Measurements from ENCODE around the gene TTC34.

The TTC34 gene

DNA sequence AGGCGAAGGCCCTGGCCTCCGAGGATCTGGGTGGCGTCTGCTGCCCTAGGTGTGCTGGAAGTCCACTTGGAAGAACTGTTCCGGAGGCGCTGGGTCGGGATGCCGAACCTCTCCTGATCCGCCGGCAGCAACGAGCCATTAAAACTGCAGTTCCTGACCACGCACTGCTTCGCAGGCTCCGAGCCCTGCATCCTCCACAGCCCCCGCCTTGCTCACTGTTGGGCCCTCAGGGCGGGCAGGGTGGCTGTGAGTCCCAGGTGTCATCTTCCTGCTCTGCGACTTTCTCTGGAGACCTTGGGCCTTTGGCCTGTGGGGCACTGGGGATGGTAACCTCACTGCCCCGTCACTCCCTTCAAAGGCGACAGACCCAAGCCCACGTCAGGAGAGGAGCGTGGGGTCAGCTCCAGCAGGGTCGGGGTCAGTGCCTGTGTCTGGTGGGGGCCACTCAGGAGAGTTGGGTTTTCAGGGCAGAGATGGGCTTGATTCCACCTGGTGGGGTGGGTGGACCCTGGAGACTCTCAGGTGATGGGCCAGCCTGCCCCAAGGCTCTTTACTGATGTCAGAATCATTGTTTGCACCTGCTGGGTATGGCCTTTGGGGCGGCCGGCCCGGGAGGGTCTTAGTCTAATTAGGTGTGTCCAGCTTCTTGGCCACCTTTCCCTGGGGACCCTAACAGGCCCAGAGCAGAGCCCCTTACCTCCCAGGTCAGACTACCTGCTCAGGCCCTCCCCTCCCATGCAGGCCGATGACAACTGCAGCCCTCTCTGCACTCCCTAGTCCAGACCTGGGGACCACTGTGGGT, 211.9 kb downstream of the TTC34 start:
- no peaks in the 10 kb centered on the region for H3K9me3 ChIP-seq
- H3K27me3 ChIP-seq = peaks cover 40% of the 10 kb centered on the region
- H3K4me1 ChIP-seq (ENCODE audit: control insufficient read depth in 1 of 2, insufficient read depth in 1 of 2, low read depth in 1 of 2, low read length in 1 of 2) = peaks cover 19 to 36% of the 10 kb centered on the region in 2 experiments

DNA sequence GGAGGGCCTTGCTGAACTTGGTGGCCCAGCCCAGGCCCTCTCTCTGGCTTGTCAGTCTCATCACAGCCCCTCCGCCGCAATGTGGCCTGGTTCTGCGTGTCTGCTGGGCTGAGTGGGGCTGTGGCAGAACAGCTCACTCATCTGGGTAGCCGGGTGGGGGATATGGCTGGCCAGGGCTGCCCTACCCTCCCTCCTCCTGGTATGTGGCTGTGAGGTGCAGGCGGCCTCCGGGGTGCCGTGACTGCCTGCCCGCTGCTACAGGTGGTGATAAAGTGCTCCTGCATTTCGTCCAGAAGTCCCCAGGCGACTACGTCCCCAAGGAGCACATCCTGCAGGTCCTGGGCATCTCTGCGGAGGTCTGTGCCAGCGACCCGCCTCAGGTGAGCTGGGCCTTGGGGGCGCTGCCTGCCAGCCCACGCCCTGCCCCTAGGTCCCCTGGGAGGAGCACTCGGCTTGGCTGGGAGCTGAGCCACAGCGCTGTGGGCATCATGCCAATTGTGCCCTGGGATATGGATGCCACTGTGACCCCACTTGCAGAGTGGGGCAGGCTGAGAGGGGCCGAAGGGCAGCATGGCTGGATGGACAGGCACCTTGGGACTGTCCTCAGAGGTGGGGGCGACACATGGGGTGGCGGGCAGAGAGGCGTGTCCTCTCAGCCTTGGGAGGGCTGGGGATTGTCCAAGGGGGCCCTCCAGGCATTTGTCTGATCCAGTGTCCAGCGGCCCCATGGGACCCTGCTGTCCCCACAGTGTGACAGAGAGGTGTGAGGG, 212.6 kb downstream of the TTC34 start:
- Histone ChIP-seq H3K27ac (no peak overlapping the region), H3K4me1 (ENCODE audit: control insufficient read depth in 1 of 2, insufficient read depth in 1 of 2, low read depth in 1 of 2, low read length in 1 of 2) (peaks cover 27 to 41% of the 10 kb centered on the region in 2 experiments), H3K36me3 (no peaks in the 10 kb centered on the region), H3K27me3 (peaks cover 32% of the 10 kb centered on the region), H3K4me3 (ENCODE audit: low read depth in 1 of 2, low read length in 1 of 2) (no peak overlapping the region), H3K9me3 (no peaks in the 10 kb centered on the region)
- TF ChIP-seq, protein P1, sequence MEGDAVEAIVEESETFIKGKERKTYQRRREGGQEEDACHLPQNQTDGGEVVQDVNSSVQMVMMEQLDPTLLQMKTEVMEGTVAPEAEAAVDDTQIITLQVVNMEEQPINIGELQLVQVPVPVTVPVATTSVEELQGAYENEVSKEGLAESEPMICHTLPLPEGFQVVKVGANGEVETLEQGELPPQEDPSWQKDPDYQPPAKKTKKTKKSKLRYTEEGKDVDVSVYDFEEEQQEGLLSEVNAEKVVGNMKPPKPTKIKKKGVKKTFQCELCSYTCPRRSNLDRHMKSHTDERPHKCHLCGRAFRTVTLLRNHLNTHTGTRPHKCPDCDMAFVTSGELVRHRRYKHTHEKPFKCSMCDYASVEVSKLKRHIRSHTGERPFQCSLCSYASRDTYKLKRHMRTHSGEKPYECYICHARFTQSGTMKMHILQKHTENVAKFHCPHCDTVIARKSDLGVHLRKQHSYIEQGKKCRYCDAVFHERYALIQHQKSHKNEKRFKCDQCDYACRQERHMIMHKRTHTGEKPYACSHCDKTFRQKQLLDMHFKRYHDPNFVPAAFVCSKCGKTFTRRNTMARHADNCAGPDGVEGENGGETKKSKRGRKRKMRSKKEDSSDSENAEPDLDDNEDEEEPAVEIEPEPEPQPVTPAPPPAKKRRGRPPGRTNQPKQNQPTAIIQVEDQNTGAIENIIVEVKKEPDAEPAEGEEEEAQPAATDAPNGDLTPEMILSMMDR (IDR thresholded peaks at IDR 0.05) = no peak

More for the DNA sequence above, 211.9 kb downstream of the TTC34 start:
- H3K4me3 ChIP-seq (ENCODE audit: low read depth in 1 of 2, low read length in 1 of 2) = no peak overlapping the region
- no peak overlapping the region for H3K27ac ChIP-seq
- TF ChIP-seq, protein P1 (IDR thresholded peaks at IDR 0.05) = no peak
- no peaks in the 10 kb centered on the region for H3K36me3 ChIP-seq

DNA sequence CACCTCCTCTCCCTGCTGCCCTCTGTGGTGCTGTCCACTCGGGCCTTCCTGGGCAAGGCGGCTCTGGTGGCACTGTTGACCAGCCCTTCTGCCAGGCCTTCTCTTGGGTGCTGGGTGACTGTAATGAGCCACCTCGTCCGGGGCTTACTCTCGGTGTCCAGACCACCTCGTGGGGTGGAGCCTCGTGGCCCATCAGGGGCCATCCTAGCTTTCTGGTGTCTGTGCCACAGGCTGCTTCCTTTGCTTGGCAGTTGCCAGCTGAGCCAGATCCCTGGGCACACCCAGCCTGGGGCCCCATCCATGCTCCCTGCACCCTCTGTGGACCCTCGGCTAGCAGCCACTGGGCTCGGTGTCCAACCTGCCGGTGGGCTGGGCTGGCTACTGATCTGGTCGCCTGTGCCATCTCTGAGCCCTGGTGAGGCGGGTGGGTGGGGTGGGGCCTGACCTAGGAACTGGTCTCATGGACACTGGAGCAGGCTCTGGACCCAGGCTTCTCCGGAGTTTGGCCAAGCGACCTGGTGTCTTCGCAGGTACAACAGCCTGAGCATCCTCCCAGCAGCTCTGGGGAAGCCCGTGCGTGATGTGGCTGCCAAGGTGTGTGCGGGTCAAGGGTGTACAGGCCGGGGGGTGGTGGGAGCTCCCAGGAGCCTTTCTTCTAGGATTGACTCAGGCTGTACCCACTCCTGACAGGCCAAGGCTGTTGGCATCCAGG, 213.5 kb downstream of the TTC34 start:
- no peaks in the 10 kb centered on the region for H3K36me3 ChIP-seq
- H3K27me3 ChIP-seq = peaks cover 27% of the 10 kb centered on the region
- no peaks in the 10 kb centered on the region for H3K9me3 ChIP-seq
- H3K4me1 ChIP-seq (ENCODE audit: control insufficient read depth in 1 of 2, insufficient read depth in 1 of 2, low read depth in 1 of 2, low read length in 1 of 2) = peaks cover 34 to 45% of the 10 kb centered on the region in 2 experiments
- TF ChIP-seq, protein P1 (IDR thresholded peaks at IDR 0.05) = no peak
- H3K4me3 ChIP-seq (ENCODE audit: low read depth in 1 of 2, low read length in 1 of 2) = no peak overlapping the region
- no peak overlapping the region for H3K27ac ChIP-seq

GRCh38 chr1:2587071-2587859, 214.2 kb downstream of the TTC34 start:
- H3K4me3 ChIP-seq (ENCODE audit: low read depth in 1 of 2, low read length in 1 of 2) = peak overlapping the region; percentile 86 to 88
- H3K27ac ChIP-seq = peak overlapping the region; percentile 100
- peaks cover 31% of the 10 kb centered on the region for H3K27me3 ChIP-seq
- TF ChIP-seq, protein P1 (IDR thresholded peaks at IDR 0.05) = no peak
- H3K36me3 ChIP-seq = no peaks in the 10 kb centered on the region
- H3K9me3 ChIP-seq = no peaks in the 10 kb centered on the region
- peaks cover 34 to 40% of the 10 kb centered on the region in 2 experiments for H3K4me1 ChIP-seq (ENCODE audit: control insufficient read depth in 1 of 2, insufficient read depth in 1 of 2, low read depth in 1 of 2, low read length in 1 of 2)

All from neutrophil (primary cell).